Transverse colon (tissue), 3 donors: ENCODE measurements around the gene EYA2.

Experiments
- CTCF ChIP-seq, 5 experiments: fragments of 200-600 bp in 3 of 5; fragments of 450-650 bp in 2 of 5; sonication (generic) in 3 of 5; IDR thresholded peaks; 1 replicate in 2 of 5; 2 replicates in 3 of 5; pipeline ENCODE4 v1.5.1; 2016 to 2017; ENCODE audit warnings: antibody characterized with exemption in 5 of 5, inconsistent platforms in 3 of 5, mild to moderate bottlenecking in 2 of 5, moderate library complexity in 1 of 5
- EP300 ChIP-seq: sonication (generic); formaldehyde crosslinking; IDR thresholded peaks from one replicate; pipeline ENCODE4 v1.6.1; 2017; ENCODE audit warnings: antibody characterized with exemption, low read depth

- TF ChIP-seq CTCF (IDR thresholded peaks at IDR 0.05) (no peak), EP300 (no peak)
Observed at GRCh38 chr20:46937533-46938226, 43.0 kb downstream of the EYA2 start.
